Activated CD8-positive, alpha-beta memory T cell treated with anti-CD3 and anti-CD28 coated beads, Interleukin-2, amount 50 U/mL, for 48 hours (primary cell): Measurements from ENCODE around the gene NAB1.
"Not testable (repeated sequence)": the region's sequence is repeated elsewhere in the genome, so short reads cannot be mapped to it uniquely, and the experiment has no call there.

ENCODE experiments used
- DNase-seq: peaks from one replicate; pipeline ENCODE4 v3.0.0-alpha.2; 2020

Gene NAB1, protein sequence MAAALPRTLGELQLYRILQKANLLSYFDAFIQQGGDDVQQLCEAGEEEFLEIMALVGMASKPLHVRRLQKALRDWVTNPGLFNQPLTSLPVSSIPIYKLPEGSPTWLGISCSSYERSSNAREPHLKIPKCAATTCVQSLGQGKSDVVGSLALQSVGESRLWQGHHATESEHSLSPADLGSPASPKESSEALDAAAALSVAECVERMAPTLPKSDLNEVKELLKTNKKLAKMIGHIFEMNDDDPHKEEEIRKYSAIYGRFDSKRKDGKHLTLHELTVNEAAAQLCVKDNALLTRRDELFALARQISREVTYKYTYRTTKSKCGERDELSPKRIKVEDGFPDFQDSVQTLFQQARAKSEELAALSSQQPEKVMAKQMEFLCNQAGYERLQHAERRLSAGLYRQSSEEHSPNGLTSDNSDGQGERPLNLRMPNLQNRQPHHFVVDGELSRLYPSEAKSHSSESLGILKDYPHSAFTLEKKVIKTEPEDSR

GRCh38 chr2:190649035-190649797 is at the start of gene NAB1:
Gene NAB1, plus strand, starts transcription at chr2:190649083. Its CDS starts 10,094 bp downstream, at chr2:190659177.
- DNase-seq = peak; percentile 83

- DNase-seq = no peak
Observed at GRCh38 chr2:190599546-190600220, 49.2 kb upstream of the NAB1 start.

GRCh38 chr2:190600293-190601103 is 48.4 kb upstream of the NAB1 start:
- DNase-seq = no peak

DNA sequence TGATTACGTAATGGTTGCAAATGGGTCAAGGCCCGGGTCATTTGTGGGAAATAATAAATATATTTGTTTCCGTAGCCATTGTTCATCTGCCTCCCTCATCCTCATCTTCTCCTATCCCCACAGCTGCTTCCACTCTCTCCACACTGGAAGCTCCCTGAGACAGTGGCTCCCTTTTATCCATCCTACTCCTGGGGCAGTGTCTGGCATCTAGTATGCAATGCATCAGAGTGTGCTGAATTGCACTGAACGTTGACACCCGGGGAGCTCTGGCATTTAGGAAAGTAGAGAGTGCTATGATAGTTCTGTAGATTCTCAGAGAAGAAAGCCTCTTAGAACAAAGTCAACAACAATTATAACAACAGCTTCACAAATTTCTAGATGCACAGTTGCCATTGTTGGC is 45.5 kb upstream of the NAB1 start:
- no peak for DNase-seq

DNA sequence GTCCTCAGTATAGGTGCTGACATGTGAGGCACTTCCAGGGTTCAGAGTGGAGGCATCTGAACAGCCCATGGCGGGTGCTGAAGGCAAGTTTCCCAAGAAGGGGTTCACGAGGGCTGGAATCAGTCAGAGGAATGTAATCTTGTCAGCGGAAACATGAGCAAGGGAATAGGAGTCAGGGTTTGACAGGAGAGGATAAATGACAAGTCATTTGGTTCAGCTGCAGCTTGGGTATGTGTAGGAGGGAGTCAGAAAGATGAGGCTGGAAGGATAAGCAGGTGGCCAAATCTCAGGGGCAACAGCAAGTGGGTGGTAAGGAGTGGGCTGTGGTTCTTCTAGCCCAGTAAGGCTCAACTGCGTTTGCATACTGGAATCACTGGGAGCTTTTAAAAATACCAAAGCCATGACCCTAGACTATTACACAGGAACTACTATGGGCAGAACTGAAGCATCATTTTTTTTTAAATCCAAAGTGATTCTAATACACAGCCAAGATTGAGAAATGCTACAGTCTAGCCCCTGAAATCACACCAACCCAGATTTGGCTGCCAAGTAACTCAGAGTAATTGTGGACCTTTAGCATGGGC is 41.8 kb upstream of the NAB1 start:
- no peak for DNase-seq

GRCh38 chr2:190607657-190608357 is 41.1 kb upstream of the NAB1 start:
- DNase-seq = no peak

DNA sequence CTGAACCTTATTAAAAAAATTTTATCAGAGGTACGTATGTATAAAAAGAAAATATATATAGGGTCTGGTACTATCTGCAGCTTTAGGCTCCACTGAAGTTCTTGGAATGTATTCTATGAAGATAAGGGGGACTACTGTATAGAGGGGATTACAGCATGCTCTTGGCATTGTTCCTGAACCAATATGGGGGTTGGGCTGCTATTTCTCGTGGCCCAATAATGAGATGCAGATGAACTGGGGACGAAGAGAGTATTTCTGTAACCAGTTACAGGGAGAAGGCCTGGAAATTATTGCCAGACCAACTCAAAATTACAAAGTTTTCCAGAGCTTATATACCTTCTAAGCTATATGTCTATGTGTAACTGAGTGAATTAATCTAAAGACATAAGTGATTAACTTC is 40.0 kb upstream of the NAB1 start:
- not testable (repeated sequence) for DNase-seq

DNA sequence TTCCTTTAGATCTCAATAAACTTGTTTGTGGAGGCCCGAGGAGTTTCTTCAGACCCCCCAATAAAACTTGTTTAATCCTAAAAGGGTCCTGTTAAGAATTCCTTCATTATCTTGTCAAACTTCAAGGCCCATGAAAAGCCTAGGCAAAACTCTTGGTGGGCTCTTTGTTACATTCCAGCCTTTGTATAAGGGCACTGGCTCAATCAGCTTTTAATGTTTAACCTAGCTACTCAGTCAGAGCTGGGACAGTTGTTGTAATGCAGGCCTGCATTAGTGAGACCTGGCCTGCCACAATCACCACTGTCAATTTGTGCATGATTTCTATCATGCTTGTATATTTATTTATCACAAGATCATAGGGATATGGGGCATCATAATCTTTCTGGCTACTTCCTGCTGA is 39.5 kb upstream of the NAB1 start:
- not testable (repeated sequence) for DNase-seq

- not testable (repeated sequence) for DNase-seq
Observed at GRCh38 chr2:190610528-190610927, 38.4 kb upstream of the NAB1 start.

GRCh38 chr2:190615555-190616200 is 33.2 kb upstream of the NAB1 start:
- no peak for DNase-seq

DNA sequence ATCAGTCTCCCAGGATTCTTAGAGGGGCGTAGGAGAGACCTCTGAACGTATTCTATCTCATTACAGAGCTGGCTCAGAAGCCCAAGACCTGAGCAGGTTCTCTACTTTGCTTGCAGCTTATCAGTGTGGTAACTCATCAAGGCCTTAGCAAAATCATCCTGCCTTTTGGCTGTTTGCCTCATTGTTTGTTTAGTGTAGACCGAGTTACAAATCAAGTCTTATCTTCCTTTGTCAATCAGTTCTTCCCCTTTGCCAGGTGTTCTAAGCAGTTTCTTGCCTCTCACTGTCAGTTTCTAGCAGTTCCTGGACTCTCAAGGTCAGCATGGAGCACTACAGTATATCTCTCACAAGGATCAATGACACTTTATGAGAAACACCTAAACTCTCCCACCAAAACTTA is 30.9 kb upstream of the NAB1 start:
- DNase-seq = no peak

DNA sequence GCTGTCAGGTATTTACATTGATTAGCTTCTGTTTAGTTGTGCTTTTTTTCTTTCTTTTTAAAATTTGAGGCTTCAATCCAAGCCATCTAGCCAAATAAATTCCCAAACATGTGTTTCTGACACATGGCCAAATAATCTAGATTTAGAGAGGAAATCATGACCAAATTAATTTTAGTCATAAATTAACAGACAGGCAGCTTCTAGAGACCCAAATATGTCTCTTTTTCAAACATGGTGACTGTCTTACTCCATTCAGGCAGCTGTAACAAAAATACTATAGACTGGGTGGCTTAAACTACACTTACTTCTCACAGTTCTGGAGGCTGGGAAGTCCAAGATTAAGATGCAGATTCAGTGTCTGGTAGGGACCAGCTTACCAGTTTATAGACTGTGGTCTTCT is 23.2 kb upstream of the NAB1 start:
- no peak for DNase-seq

DNA sequence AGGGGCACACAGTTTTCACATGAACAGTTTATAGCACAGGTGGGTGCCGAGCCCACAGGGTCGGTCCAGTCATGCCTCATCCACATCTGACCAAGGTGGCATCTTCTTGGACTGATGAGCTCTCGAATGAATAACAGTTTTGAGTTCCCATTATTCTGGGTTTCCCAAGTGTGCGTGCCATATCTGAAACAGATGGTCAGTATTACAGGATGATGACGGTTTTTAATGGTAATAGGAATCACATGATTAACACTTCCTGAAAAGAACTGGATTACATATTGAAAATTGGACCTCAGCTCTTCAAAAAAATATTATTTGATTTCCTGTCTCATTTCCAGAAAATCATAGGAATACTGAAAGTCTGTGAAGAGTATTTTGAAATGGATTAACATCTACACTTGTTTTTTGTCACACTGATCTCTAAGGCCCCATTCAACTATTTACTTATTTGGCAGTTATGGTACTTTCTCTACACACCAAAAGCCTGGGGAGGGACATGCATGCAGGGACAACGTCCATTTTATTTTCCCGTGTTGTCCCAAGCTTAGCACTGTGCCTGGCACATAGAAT is 22.2 kb upstream of the NAB1 start:
- DNase-seq = no peak

- peak; percentile 58 for DNase-seq
Observed at GRCh38 chr2:190627448-190628412, 21.2 kb upstream of the NAB1 start.

DNA sequence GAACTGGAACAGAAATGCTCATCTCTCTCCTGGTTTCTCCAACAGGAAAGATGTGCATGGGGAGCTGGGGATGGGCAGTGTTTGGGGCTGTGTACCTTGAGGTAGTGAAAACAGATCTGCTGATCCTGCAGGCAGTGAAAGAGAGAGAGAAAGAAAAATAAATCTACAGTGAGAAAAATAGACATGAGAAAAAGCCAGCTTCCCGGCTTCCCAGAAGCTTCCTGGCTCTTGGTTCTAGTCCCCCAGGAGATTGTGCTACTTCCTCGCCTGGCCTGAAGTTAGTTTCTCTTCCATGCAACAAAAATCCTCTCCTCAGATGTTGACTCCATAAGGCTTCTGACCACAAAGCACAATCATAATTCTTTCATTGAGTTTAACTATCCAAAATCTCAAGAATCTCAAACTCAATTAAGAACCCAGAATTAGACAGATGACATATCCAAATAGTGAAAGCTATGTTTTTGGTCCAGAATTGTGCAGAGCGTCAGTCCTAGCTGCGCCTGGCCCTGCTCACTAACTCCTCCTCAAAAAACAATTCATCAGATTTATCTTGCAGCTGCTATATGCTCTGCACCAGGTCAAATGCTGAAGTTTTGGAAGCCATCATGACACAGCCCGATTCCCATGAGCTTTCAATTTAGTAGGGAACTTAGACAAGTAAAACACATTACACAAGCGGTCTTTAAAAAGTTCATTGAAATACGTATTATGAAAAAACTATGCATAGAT is 20.1 kb upstream of the NAB1 start:
- DNase-seq = no peak

GRCh38 chr2:190634381-190634780 is 14.5 kb upstream of the NAB1 start:
- DNase-seq = no peak

- DNase-seq = no peak
Observed at GRCh38 chr2:190635781-190636180, 13.1 kb upstream of the NAB1 start.

- no peak for DNase-seq
Observed at GRCh38 chr2:190636361-190636760, 12.5 kb upstream of the NAB1 start.

- DNase-seq = no peak
Observed at GRCh38 chr2:190637281-190637734, 11.6 kb upstream of the NAB1 start.
